ENCODE data around the gene ADAMTSL1.

DNA sequence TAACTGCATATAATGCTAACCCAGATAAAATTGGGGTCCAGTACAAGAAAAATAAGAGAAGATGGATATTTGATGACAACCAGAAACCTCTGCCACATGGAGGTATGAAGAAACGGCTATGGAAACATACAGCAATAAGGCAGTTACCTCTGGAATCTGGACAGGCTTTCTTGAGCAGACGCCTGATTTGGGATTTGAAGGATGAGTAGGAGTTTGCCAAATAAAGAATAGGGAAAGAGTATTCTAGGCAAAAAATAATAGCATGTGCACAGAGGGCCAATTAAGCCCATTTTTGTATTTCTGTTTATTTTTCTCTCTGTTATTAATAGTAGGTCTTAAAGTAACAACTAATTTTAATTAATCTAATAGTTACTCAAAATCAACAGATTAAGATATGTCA is 144.9 kb downstream of the ADAMTSL1 start:
- TF ChIP-seq, protein P1, sequence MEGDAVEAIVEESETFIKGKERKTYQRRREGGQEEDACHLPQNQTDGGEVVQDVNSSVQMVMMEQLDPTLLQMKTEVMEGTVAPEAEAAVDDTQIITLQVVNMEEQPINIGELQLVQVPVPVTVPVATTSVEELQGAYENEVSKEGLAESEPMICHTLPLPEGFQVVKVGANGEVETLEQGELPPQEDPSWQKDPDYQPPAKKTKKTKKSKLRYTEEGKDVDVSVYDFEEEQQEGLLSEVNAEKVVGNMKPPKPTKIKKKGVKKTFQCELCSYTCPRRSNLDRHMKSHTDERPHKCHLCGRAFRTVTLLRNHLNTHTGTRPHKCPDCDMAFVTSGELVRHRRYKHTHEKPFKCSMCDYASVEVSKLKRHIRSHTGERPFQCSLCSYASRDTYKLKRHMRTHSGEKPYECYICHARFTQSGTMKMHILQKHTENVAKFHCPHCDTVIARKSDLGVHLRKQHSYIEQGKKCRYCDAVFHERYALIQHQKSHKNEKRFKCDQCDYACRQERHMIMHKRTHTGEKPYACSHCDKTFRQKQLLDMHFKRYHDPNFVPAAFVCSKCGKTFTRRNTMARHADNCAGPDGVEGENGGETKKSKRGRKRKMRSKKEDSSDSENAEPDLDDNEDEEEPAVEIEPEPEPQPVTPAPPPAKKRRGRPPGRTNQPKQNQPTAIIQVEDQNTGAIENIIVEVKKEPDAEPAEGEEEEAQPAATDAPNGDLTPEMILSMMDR (IDR thresholded peaks at IDR 0.05; ENCODE audit: insufficient read depth, low read length, poor library complexity, severe bottlenecking): no peak
- no peak for TF ChIP-seq EZH2phosphoT487 (conservative IDR thresholded peaks at IDR 0.05; ENCODE audit: low read length)

Measured in SU-DHL-6 (cell line).